HL-60 (cell line): Measurements from ENCODE around the gene RPS6KA4.

Source experiments
- DNase-seq, 2 experiments: peaks; one replicate each; pipeline ENCODE4 v3.0.0-alpha.2; 2010 to 2020; ENCODE audit warnings: low read depth in 1 of 2, low spot score in 1 of 2
- H3K27ac ChIP-seq: fragments of 250-450 bp; sonication (Bioruptor Pico); replicated peaks from 2 replicates; pipeline ENCODE4 v1.5.1; 2020; ENCODE audit warnings: mild to moderate bottlenecking, moderate library complexity
- H3K27me3 ChIP-seq: fragments of 250-450 bp; sonication (Bioruptor Pico); 2 replicates; pipeline ENCODE4 v1.5.1; 2021; ENCODE audit warnings: mild to moderate bottlenecking, moderate library complexity; ENCODE audit not compliant: insufficient read depth, poor library complexity, severe bottlenecking
- H3K4me3 ChIP-seq: replicated peaks from 2 replicates; pipeline ENCODE4 v1.5.1; 2011; ENCODE audit warnings: mild to moderate bottlenecking, control low read depth, low read length; ENCODE audit not compliant: insufficient read depth
- GABPA ChIP-seq: IDR thresholded peaks from 2 replicates; pipeline ENCODE4 v1.6.1; 2012; ENCODE audit warnings: low read depth
- POLR2AphosphoS5 ChIP-seq: IDR thresholded peaks from 2 replicates; pipeline ENCODE4 v1.6.1; 2012; ENCODE audit warnings: low read depth
- REST ChIP-seq: IDR thresholded peaks from 2 replicates; pipeline ENCODE4 v1.6.1; 2012; ENCODE audit warnings: low read depth; ENCODE audit not compliant: insufficient replicate concordance
- SPI1 ChIP-seq: IDR thresholded peaks from 2 replicates; pipeline ENCODE4 v1.6.1; 2012; ENCODE audit warnings: low read depth, mild to moderate bottlenecking, borderline replicate concordance
- TF ChIP-seq, protein P1 (sequence below): IDR thresholded peaks from one replicate; pipeline ENCODE4 v1.5.1; 2011; ENCODE audit warnings: low read length, control low read depth, inconsistent platforms; ENCODE audit not compliant: insufficient read depth

Gene RPS6KA4

GRCh38 chr11:64369440-64370421 is 10.8 kb downstream of the RPS6KA4 start:
- DNase-seq = no peak
- no peak for TF ChIP-seq REST
- no peak for TF ChIP-seq GABPA
- TF ChIP-seq, protein P1, sequence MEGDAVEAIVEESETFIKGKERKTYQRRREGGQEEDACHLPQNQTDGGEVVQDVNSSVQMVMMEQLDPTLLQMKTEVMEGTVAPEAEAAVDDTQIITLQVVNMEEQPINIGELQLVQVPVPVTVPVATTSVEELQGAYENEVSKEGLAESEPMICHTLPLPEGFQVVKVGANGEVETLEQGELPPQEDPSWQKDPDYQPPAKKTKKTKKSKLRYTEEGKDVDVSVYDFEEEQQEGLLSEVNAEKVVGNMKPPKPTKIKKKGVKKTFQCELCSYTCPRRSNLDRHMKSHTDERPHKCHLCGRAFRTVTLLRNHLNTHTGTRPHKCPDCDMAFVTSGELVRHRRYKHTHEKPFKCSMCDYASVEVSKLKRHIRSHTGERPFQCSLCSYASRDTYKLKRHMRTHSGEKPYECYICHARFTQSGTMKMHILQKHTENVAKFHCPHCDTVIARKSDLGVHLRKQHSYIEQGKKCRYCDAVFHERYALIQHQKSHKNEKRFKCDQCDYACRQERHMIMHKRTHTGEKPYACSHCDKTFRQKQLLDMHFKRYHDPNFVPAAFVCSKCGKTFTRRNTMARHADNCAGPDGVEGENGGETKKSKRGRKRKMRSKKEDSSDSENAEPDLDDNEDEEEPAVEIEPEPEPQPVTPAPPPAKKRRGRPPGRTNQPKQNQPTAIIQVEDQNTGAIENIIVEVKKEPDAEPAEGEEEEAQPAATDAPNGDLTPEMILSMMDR = no peak
- no peak for TF ChIP-seq SPI1
- no peak for TF ChIP-seq POLR2AphosphoS5
- no peak overlapping the region for H3K27ac ChIP-seq

GRCh38 chr11:64371201-64371600 is 12.2 kb downstream of the RPS6KA4 start:
- Histone ChIP-seq H3K27me3 (no peaks in the 10 kb centered on the region), H3K27ac (no peak overlapping the region), H3K4me3 (no peak overlapping the region)
- TF ChIP-seq GABPA (no peak), SPI1 (no peak), REST (no peak), POLR2AphosphoS5 (no peak)
- TF ChIP-seq, protein P1 = no peak
- no peak for DNase-seq

More at GRCh38 chr11:64369440-64370421, 10.8 kb downstream of the RPS6KA4 start:
- no peaks in the 10 kb centered on the region for H3K27me3 ChIP-seq
- no peak overlapping the region for H3K4me3 ChIP-seq

GRCh38 chr11:64372021-64372420 is 13.1 kb downstream of the RPS6KA4 start:
- no peak for TF ChIP-seq POLR2AphosphoS5
- TF ChIP-seq REST = no peak
- TF ChIP-seq, protein P1 = no peak
- no peak for TF ChIP-seq GABPA
- Histone ChIP-seq H3K27ac (no peak overlapping the region), H3K4me3 (no peak overlapping the region), H3K27me3 (no peaks in the 10 kb centered on the region)
- no peak for DNase-seq
